Aorta (tissue), 5 donors: ENCODE data around the gene KCNC4. TPM values are rescaled to one million over a fixed set of nuclear protein-coding genes. Genes with fewer than 3 reads are reported as not detected.

ENCODE experiments used
- ATAC-seq: fragments of 200-7000 bp; cut with Tn5 transposase; one replicate; pipeline ENCODE4 v1.9.1; 2022; ENCODE audit warnings: moderate library complexity; ENCODE audit not compliant: low FRiP score
- DNase-seq, 2 donors: peaks; one replicate each; pipeline ENCODE4 v3.0.0-alpha.2; 2020
- H3K27ac ChIP-seq, 2 donors: one replicate each; pipeline ENCODE4 v1.5.1; 2013; ENCODE audit warnings: low read length in 2 of 2, mild to moderate bottlenecking in 2 of 2, moderate library complexity in 2 of 2, control low read depth in 1 of 2, inconsistent platforms in 1 of 2, low read depth in 1 of 2
- H3K27me3 ChIP-seq, 2 donors: one replicate each; pipeline ENCODE4 v1.6.1; 2013; ENCODE audit warnings: control low read depth in 1 of 2, low read length in 1 of 2, mild to moderate bottlenecking in 1 of 2, moderate library complexity in 1 of 2; ENCODE audit not compliant: insufficient read depth in 2 of 2, control insufficient read depth in 1 of 2
- H3K36me3 ChIP-seq, 2 donors: one replicate each; pipeline ENCODE4 v1.6.1; 2013; ENCODE audit warnings: control low read depth in 1 of 2, low read length in 1 of 2, mild to moderate bottlenecking in 1 of 2; ENCODE audit not compliant: insufficient read depth in 2 of 2, control insufficient read depth in 1 of 2
- H3K4me1 ChIP-seq, 2 donors: one replicate each; pipeline ENCODE4 v1.6.1; 2013; ENCODE audit warnings: low read length in 2 of 2, control low read depth in 1 of 2, mild to moderate bottlenecking in 1 of 2, moderate library complexity in 1 of 2; ENCODE audit not compliant: insufficient read depth in 2 of 2, control insufficient read depth in 1 of 2
- H3K4me3 ChIP-seq, 2 donors: one replicate each; pipeline ENCODE4 v1.5.1; 2013; ENCODE audit warnings: low read length in 2 of 2, control low read depth in 1 of 2, mild to moderate bottlenecking in 1 of 2
- H3K9me3 ChIP-seq: one replicate; pipeline ENCODE4 v1.6.1; 2013; ENCODE audit warnings: mild to moderate bottlenecking, low read length; ENCODE audit not compliant: control insufficient read depth
- WGBS, 2 donors: extraction: QIAGEN DNeasy Blood & Tissue Kit; methylation state at CpG; one replicate each; pipeline ENCODE4 v1.1.7; 2013; 5-methylcytosine and 5-hydroxymethylcytosine counted together
- intact Hi-C, 2 donors: fragments of 100-400 bp; cut with DNase I; formaldehyde crosslinking; loops; one replicate each; pipeline versions ENCODE4 v1.14.2 to v1.15.0; 2022
- polyA plus RNA-seq, 2 donors: library from polyadenylated mRNA; stranded (reverse); fragments of 200-250 nt; gene quantifications; one replicate each; pipeline ENCODE4 v1.2.3, GENCODE V29; 2013
- total RNA-seq, 2 donors: library from RNA; stranded (reverse); fragmentation: NEBNext Ultra II Directional; extraction: Animal tissue kit (Norgen Biotek cat#: 25700); gene quantifications; one replicate each; pipeline ENCODE4 v1.2.1, GENCODE V29; 2021
- donor health status: healthy with polysubstance abuse.
- donor health status: Bipolar disorder and iron deficiency.
- donor health status: DM: no; HTN: no; CAD: no.
- donor health status: DM: no; HTN: no; CAD: no.
- donor health status: DM: yes; HTN: yes; CAD: no.

The KCNC4 gene
- total and polyA plus RNA-seq, 4 donors, result 0.75 to 22.6 (median 11.5) TPM

DNA sequence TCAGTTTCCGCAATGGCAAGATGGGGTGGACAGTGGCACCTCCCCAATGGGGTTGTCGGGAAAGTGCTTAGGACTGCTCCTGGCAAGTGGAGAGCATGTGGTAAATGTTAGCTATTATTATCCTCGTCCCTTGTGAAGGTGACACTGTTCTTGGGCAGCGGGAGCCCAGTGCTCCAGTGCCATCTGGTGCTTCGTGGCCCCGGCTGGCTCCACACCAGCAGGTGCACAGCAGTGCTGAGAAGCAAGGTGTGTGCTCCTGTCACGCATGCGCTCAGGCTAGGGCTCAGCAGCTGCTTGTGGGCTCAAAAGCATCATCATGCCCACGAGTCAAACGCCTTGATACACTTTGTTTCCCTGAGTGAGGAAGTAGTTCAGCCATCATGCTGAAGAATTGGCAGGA is 24.9 kb upstream of the KCNC4 start:
- Histone ChIP-seq H3K36me3 (no peaks in the 10 kb centered on the region), H3K27me3 (no peaks in the 10 kb centered on the region), H3K9me3 (no peaks in the 10 kb centered on the region), H3K4me3 (no peak overlapping the region), H3K27ac (no peak overlapping the region), H3K4me1 (peaks cover 0 to 4% of the 10 kb centered on the region in 2 donors)
- 88 to 89% methylated on average over 10 of the region's 10 CpGs for WGBS, 2 donors
- ATAC-seq (no peak), DNase-seq (no peak)
- intact Hi-C loops, result no loop called here

DNA sequence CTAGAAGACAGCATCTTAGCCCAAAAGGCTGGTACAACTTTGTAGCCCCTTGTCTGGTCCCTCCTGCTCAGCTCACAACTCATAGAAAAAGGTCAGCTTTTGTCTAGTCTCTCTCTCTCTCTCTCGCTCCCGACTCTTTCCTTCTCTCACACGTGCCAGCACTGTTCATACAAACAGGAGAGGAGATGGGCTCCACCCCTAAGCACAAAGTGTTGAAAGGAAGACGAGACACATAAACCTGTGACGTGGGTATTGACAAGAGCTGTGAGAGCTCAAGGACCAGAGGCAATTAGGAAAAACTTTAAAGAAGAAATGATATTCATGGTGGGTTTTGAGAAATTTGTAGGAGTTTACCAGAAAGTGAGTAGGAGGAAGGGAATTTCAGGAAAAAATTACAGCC is 23.6 kb upstream of the KCNC4 start:
- Histone ChIP-seq H3K27ac (peak overlapping the region; percentile 72 to 93), H3K4me1 (peaks cover 0 to 4% of the 10 kb centered on the region in 2 donors), H3K36me3 (no peaks in the 10 kb centered on the region), H3K9me3 (no peaks in the 10 kb centered on the region), H3K4me3 (peak overlapping the region; percentile 11 to 37), H3K27me3 (no peaks in the 10 kb centered on the region)
- ATAC-seq, result no peak
- whole genome bisulfite sequencing, 2 donors, result 3 to 8% methylated on average over 5 of the region's 5 CpGs
- no peak for DNase-seq
- intact Hi-C loops, result no loop called here

DNA sequence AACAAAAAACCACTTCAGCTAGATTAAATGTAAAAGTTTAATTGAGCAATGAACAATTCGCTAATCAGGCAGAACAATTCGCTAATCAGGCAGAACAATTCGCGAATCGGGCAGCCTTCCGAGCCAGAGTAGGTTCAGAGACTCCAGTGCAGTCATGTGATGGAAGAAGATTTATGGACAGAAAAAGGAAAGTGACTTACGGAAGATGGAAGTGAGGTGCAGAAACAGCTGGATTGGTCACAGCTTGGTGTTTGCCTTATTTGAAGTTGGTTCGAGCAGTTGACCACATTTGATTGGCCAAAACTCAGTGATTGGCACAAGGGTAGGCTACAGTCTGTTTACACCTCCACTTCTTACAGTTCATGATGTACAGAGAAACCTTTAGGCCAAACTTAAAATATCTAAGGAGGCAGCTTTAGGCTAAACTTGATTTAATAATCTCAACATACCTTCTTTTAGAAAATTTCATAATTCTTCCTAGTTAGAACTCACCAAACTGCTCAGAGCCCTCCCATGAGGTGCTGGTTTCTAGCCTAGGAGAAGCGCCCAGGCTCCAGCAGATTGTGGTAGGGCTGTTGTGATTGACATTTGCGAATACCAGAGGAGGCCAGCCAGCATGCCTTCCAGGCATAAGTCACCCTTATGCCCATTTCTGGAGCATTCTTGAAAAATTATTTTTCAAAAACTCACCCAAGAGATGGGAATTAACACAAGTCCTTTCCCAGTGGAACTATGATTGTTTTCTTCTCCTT is 22.8 kb upstream of the KCNC4 start:
- Histone ChIP-seq H3K36me3 (no peaks in the 10 kb centered on the region), H3K4me3 (peak overlapping the region; percentile 11 to 37), H3K27ac (peak overlapping the region; percentile 73 to 93), H3K27me3 (no peaks in the 10 kb centered on the region), H3K4me1 (peaks cover 0 to 4% of the 10 kb centered on the region in 2 donors), H3K9me3 (no peaks in the 10 kb centered on the region)
- peak; percentile 74 to 84 for DNase-seq
- WGBS, 2 donors, result 6 to 9% methylated on average over 10 of the region's 10 CpGs
- peak; percentile 83 for ATAC-seq
- intact Hi-C loops, result no loop called here

DNA sequence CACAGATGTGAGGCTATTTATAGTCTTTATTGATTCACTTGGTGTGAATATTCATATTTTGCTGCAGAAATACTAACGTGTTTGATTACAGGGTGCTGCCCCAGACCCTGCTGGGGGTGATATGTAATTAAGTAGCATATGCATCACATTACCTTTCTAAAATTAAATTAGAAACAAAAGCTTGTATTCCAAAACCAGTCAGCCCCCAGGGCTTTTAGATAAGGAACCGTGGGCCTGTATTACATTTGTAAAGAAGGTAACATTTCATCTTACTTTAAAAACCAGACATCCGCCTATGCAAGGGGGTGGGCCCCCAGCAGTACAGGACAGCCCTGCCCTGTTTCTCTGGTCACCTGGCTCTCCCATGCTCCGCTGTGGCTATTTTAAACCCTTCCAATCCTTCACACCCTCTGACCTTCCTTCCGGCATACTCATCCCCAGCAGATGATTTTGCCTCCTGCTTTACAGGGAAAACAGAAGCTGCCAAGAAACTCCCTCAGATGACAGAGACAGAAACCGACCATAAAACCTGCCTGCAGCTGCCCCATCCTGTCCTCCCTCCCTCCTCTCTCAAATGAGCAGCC is 22.0 kb upstream of the KCNC4 start:
- Histone ChIP-seq H3K4me3 (no peak overlapping the region), H3K4me1 (peaks cover 0 to 4% of the 10 kb centered on the region in 2 donors), H3K27me3 (no peaks in the 10 kb centered on the region), H3K36me3 (no peaks in the 10 kb centered on the region), H3K27ac (peak overlapping the region; percentile 38 to 86), H3K9me3 (no peaks in the 10 kb centered on the region)
- intact Hi-C loops, result no loop called here
- 14 to 16% methylated on average over 6 of the region's 6 CpGs for WGBS, 2 donors
- DNase-seq, result peak in 1 of 2 donors; percentile 37
- ATAC-seq, result no peak

DNA sequence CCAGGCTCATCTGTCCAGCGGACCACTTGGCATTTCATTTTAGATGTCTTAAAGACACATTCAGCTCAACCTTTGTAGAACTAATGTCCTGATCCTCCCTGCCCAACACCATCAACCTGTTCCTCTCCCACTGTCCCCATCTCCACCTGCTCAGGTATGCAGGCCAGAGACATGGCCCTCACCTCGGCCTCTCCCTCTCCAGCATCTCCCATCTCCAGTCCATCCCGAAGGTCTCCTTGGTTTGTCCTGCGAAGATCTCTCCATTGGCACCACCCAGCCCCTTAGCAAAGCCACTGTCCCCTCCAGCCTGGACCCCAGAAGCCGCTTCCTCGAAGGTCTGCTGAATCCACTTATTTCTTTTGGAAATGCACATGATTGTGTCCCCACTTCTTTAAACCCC is 20.9 kb upstream of the KCNC4 start:
- peaks cover 0 to 4% of the 10 kb centered on the region in 2 donors for H3K4me1 ChIP-seq
- intact Hi-C loops, result no loop called here
- H3K9me3 ChIP-seq, result no peaks in the 10 kb centered on the region
- no peaks in the 10 kb centered on the region for H3K36me3 ChIP-seq
- no peaks in the 10 kb centered on the region for H3K27me3 ChIP-seq
- peak overlapping the region; percentile 38 to 86 for H3K27ac ChIP-seq
- no peak for ATAC-seq
- H3K4me3 ChIP-seq, result no peak overlapping the region
- WGBS, 2 donors, result 84 to 92% methylated on average over 6 of the region's 6 CpGs
- no peak for DNase-seq

DNA sequence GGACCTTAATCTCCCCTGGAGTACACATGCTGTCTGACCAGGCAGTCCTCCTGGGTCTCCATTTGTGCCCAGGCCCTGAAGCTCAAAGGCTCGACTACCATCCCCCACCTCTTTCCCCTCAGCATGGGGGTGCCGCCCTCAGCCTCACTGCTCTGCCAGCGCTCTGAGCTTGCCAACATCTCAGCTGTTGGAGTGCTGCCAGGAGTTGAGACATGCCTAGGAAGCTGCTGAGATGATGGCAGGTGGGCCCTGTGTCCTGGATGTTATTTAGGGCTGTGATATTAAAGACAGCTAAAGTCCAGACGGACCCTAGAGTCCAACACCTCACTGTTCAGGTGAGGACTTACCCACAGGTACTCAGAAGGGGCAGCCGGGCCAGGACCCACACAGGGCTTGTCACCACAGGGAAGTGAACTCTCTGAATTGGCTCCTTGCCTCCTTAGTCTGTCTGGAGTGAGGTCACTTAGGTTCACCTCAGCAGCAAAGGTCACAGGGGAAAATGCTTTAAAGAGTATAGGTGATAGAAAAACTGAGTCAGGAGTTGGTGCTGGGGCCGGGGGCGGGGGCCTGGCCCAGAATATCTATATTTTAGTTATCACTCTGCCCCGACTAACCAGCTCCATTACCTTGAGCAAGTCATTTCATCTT is 19.7 kb upstream of the KCNC4 start:
- Histone ChIP-seq H3K4me3 (no peak overlapping the region), H3K4me1 (peaks cover 0 to 4% of the 10 kb centered on the region in 2 donors), H3K9me3 (no peaks in the 10 kb centered on the region), H3K27ac (no peak overlapping the region), H3K27me3 (no peaks in the 10 kb centered on the region), H3K36me3 (no peaks in the 10 kb centered on the region)
- peak in 1 of 2 donors; percentile 70 for DNase-seq
- intact Hi-C loops, result no loop called here
- 39 to 43% methylated on average over 8 of the region's 8 CpGs for WGBS, 2 donors
- ATAC-seq, result no peak

DNA sequence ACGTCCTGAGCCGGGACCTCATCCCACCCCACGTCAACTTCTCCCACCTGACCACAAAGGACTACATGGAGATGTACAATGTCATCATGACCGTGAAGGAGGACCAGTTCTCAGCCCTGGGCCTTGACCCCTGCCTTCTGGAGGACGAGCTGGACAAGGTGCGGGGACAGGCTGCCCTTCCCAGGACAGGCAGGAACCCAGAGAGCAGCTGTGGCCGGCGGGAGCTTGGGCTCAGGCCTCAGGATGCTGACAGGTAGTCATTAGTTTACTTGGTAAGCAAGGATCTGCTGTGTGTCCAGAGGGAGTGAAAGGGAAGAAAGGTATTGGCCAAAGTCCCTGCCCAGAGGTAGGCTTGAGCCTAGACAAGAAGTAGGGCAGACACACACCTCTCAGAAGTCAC is 17.6 kb upstream of the KCNC4 start:
- DNase-seq, result no peak
- no peaks in the 10 kb centered on the region for H3K9me3 ChIP-seq
- no peaks in the 10 kb centered on the region for H3K36me3 ChIP-seq
- no peaks in the 10 kb centered on the region for H3K27me3 ChIP-seq
- H3K27ac ChIP-seq, result no peak overlapping the region
- H3K4me3 ChIP-seq, result no peak overlapping the region
- ATAC-seq, result no peak
- 93 to 97% methylated on average over 8 of the region's 8 CpGs for WGBS, 2 donors
- peaks cover 0 to 4% of the 10 kb centered on the region in 2 donors for H3K4me1 ChIP-seq
- intact Hi-C loops, result no loop called here

DNA sequence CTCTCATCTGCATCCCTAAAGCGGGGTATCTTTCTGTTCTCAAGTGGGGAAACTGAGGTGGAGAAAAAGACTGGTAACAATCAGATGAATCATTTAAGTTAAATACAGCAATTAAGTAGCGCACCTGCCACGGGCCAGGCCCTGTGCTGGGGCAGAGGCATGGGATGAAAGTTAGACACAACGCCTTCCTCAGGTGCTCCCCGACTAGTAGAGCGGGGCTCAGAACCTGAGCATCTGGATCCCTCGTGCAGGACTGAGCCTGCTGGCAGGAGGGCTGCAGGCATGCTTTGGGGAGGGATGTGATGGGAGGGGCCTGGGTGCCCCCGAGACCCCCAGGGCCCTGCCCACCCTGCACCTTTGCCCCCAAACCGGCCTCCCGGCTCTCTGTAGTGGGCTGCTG is 14.9 kb upstream of the KCNC4 start:
- Histone ChIP-seq H3K4me3 (no peak overlapping the region), H3K4me1 (no peaks in the 10 kb centered on the region), H3K27me3 (no peaks in the 10 kb centered on the region), H3K36me3 (no peaks in the 10 kb centered on the region), H3K9me3 (no peaks in the 10 kb centered on the region), H3K27ac (no peak overlapping the region)
- DNase-seq, result no peak
- WGBS, 2 donors, result 90 to 93% methylated on average over 8 to 10 of the region's 10 CpGs
- ATAC-seq, result no peak
- intact Hi-C loops, result no loop called here
